Stimulated activated naive CD8-positive, alpha-beta T cell treated with anti-CD3 and anti-CD28 coated beads, Interleukin-15, Interleukin-2, amounts not matched to agents 100 U/mL and 50 U/mL, for 24 hours (primary cell): ENCODE data around the gene UTY.

Experiments used
- ATAC-seq: fragments of 150-1000 bp; cut with Tn5 transposase; one replicate; pipeline ENCODE4 v1.10.0; 2021
- DNase-seq: peaks from one replicate; pipeline ENCODE4 v3.0.0; 2021

UTY gene

GRCh38 chrY:13415556-13415955, 64.3 kb downstream of the UTY start:
- no peak for ATAC-seq
- no peak for DNase-seq

- DNase-seq (no peak), ATAC-seq (no peak)
Observed at GRCh38 chrY:13398876-13399275, 81.0 kb downstream of the UTY start.

- ATAC-seq, result no peak
- DNase-seq, result no peak
Observed at GRCh38 chrY:13381110-13381683, 98.6 kb downstream of the UTY start.

- no peak for DNase-seq
- ATAC-seq, result peak; percentile 81
Observed at GRCh38 chrY:13370868-13371800, 108.7 kb downstream of the UTY start.

GRCh38 chrY:13370245-13370644, 109.6 kb downstream of the UTY start:
- ATAC-seq (no peak), DNase-seq (no peak)

- ATAC-seq (no peak), DNase-seq (no peak)
Observed at GRCh38 chrY:13368513-13368845, 111.4 kb downstream of the UTY start.

GRCh38 chrY:13363641-13364040, 116.2 kb downstream of the UTY start:
- ATAC-seq (no peak), DNase-seq (no peak)

GRCh38 chrY:13362662-13363061, 117.2 kb downstream of the UTY start:
- no peak for ATAC-seq

GRCh38 chrY:13361656-13362636, 117.9 kb downstream of the UTY start:
- ATAC-seq, result no peak
- no peak for DNase-seq

More at GRCh38 chrY:13362662-13363061, 117.2 kb downstream of the UTY start:
- DNase-seq, result no peak

GRCh38 chrY:13351443-13351842, 128.4 kb downstream of the UTY start:
- no peak for ATAC-seq
- DNase-seq, result no peak

- no peak for ATAC-seq
- DNase-seq, result no peak
Observed at GRCh38 chrY:13347106-13347505, 132.7 kb downstream of the UTY start.

GRCh38 chrY:13345549-13345948, 134.3 kb downstream of the UTY start:
- DNase-seq (no peak), ATAC-seq (no peak)

GRCh38 chrY:13343307-13343946, 136.4 kb downstream of the UTY start:
- ATAC-seq (peak; percentile 79), DNase-seq (peak; percentile 56)

GRCh38 chrY:13339939-13340338, 139.9 kb downstream of the UTY start:
- no peak for ATAC-seq

GRCh38 chrY:13339381-13339780, 140.5 kb downstream of the UTY start:
- ATAC-seq, result no peak
- DNase-seq, result no peak

More at GRCh38 chrY:13339939-13340338, 139.9 kb downstream of the UTY start:
- no peak for DNase-seq

- DNase-seq (no peak), ATAC-seq (no peak)
Observed at GRCh38 chrY:13338711-13339110, 141.1 kb downstream of the UTY start.

- ATAC-seq, result no peak
- no peak for DNase-seq
Observed at GRCh38 chrY:13337934-13338333, 141.9 kb downstream of the UTY start.

- no peak for DNase-seq
- no peak for ATAC-seq
Observed at GRCh38 chrY:13333791-13334190, 146.0 kb downstream of the UTY start.

GRCh38 chrY:13330651-13331050, 149.2 kb downstream of the UTY start:
- no peak for ATAC-seq
- DNase-seq, result no peak

- ATAC-seq, result no peak
- DNase-seq, result no peak
Observed at GRCh38 chrY:13312966-13313365, 166.9 kb downstream of the UTY start.

- ATAC-seq, result no peak
Observed at GRCh38 chrY:13307959-13308358, 171.9 kb downstream of the UTY start.

GRCh38 chrY:13300795-13301194, 179.0 kb downstream of the UTY start:
- no peak for DNase-seq
- ATAC-seq, result no peak

More at GRCh38 chrY:13307959-13308358, 171.9 kb downstream of the UTY start:
- DNase-seq, result no peak
